Activated T-cell treated with anti-CD3 and anti-CD28 coated beads, Interleukin-2, amount 50 U/mL, for 72 hours (primary cell): ENCODE data around the gene CHST11. TPM values are rescaled to one million over a fixed set of nuclear protein-coding genes. Genes with fewer than 3 reads are reported as not detected.
A peak's percentile ranks its signal among the peaks of the same experiment; 100 is the strongest.

Experiments
- ATAC-seq, 2 donors: fragments of 150-1000 bp; cut with Tn5 transposase; replicated peaks in 1 of 2; 2 replicates each; pipeline ENCODE4 v1.10.0; 2021; ENCODE audit warnings: moderate library complexity in 2 of 2, mild to moderate bottlenecking in 1 of 2
- DNase-seq, 2 donors: peaks; one replicate each; pipeline ENCODE4 v3.0.0; 2021 to 2022; ENCODE audit warnings: mixed read lengths in 1 of 2
- H3K27ac Mint-ChIP-seq: one replicate; pipeline ENCODE4 v1.8.0; 2022; ENCODE audit warnings: mild to moderate bottlenecking, moderate library complexity, mixed read lengths
- H3K27me3 Mint-ChIP-seq: one replicate; pipeline ENCODE4 v1.8.0; 2022; ENCODE audit warnings: low read depth, mixed read lengths
- H3K36me3 Mint-ChIP-seq, 2 donors: one replicate each; pipeline ENCODE4 v1.8.0; 2022; ENCODE audit warnings: mixed read lengths in 2 of 2, mild to moderate bottlenecking in 1 of 2; ENCODE audit not compliant: insufficient read depth in 2 of 2
- H3K4me1 Mint-ChIP-seq: one replicate; pipeline ENCODE4 v1.8.0; 2022; ENCODE audit warnings: low read depth, mixed read lengths
- H3K4me3 Mint-ChIP-seq, 2 donors: one replicate each; pipeline ENCODE4 v1.8.0; 2022; ENCODE audit warnings: mild to moderate bottlenecking in 2 of 2, mixed read lengths in 2 of 2, moderate library complexity in 2 of 2
- H3K9me3 Mint-ChIP-seq, 2 donors: one replicate each; pipeline ENCODE4 v1.8.0; 2022; ENCODE audit warnings: mixed read lengths in 2 of 2
- total RNA-seq, 2 donors: library from RNA; stranded (reverse); gene quantifications; one replicate each; pipeline ENCODE4 v1.2.3, GENCODE V29; 2022

The CHST11 gene
- total RNA-seq, 2 donors from 2014 or later = 47.2 to 57.7 TPM

- Mint-ChIP-seq H3K27me3 (no peaks in the 10 kb centered on the region), H3K9me3 (no peaks in the 10 kb centered on the region), H3K4me1 (peaks cover 19% of the 10 kb centered on the region), H3K4me3 (no peak overlapping the region), H3K27ac (no peak overlapping the region), H3K36me3 (no peaks in the 10 kb centered on the region)
- ATAC-seq = no peak
- no peak for DNase-seq
Measured at GRCh38 chr12:104631867-104632266, 175.1 kb downstream of the CHST11 start.

DNA sequence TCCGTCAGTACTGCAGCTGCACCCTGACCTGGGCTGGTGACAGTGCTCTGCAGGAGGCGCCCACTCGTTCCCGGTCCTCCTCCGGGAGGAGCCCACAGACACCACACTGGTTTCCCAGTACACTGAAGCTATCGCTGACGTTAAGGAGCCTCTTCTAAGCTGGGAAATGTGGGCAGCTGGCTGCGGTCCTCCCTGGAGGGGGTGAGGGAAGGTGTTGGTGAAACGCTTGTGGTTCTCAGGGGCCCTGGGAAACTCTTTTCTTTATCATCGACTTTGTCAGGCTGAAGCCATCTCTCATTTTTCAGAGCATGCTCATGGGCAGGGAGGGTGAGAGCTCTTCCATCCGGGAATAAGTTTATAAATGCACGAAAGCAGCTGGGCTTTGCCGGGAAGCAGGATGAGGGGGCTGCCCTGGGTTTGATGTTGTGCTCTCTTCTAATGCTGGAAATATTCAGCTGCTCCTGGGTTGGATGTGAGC lies 176.0 kb downstream of the CHST11 start:
- peak overlapping the region in 1 of 2 donors; percentile 27 for H3K4me3 Mint-ChIP-seq
- no peak overlapping the region for H3K27ac Mint-ChIP-seq
- DNase-seq = peak in 1 of 2 donors; percentile 9
- ATAC-seq = peak in 1 of 2 donors; percentile 62
- H3K27me3 Mint-ChIP-seq = no peaks in the 10 kb centered on the region
- peaks cover 23% of the 10 kb centered on the region for H3K4me1 Mint-ChIP-seq
- no peaks in the 10 kb centered on the region for H3K9me3 Mint-ChIP-seq
- no peaks in the 10 kb centered on the region for H3K36me3 Mint-ChIP-seq

DNA sequence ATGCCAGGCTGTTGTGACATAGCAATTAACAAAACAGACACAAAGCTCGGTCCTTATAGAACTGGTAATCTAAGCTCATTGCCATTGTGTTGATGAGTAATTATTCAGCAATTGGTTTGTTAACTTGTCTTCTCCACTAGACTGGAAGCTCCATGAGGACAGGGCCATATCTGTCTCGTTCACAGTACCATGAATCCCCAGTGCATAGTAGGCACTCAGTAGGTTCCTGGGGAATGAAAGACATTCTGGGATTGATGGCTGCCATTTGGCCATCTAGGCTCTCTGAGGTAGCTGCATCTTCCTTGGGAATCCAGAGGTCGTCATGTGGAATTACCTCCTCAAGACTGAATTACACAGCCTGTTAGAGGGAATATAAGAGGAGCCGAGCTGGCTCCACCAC lies 177.3 kb downstream of the CHST11 start:
- Mint-ChIP-seq H3K27me3 (no peaks in the 10 kb centered on the region), H3K27ac (no peak overlapping the region), H3K4me1 (peaks cover 32% of the 10 kb centered on the region), H3K36me3 (no peaks in the 10 kb centered on the region), H3K9me3 (no peaks in the 10 kb centered on the region), H3K4me3 (no peak overlapping the region)
- DNase-seq (no peak), ATAC-seq (no peak)

- no peak overlapping the region for H3K27ac Mint-ChIP-seq
- peaks cover 34% of the 10 kb centered on the region for H3K4me1 Mint-ChIP-seq
- no peaks in the 10 kb centered on the region for H3K27me3 Mint-ChIP-seq
- no peak for ATAC-seq
- no peaks in the 10 kb centered on the region for H3K9me3 Mint-ChIP-seq
- no peak for DNase-seq
- no peaks in the 10 kb centered on the region for H3K36me3 Mint-ChIP-seq
- H3K4me3 Mint-ChIP-seq = no peak overlapping the region
Measured at GRCh38 chr12:104634852-104635251, 178.1 kb downstream of the CHST11 start.

- peaks cover 34% of the 10 kb centered on the region for H3K4me1 Mint-ChIP-seq
- no peaks in the 10 kb centered on the region for H3K27me3 Mint-ChIP-seq
- no peak overlapping the region for H3K27ac Mint-ChIP-seq
- peaks cover 0 to 4% of the 10 kb centered on the region in 2 donors for H3K9me3 Mint-ChIP-seq
- ATAC-seq (no peak), DNase-seq (no peak)
- no peak overlapping the region for H3K4me3 Mint-ChIP-seq
- peaks cover 2 to 5% of the 10 kb centered on the region in 2 donors for H3K36me3 Mint-ChIP-seq
Measured at GRCh38 chr12:104635607-104636343, 179.0 kb downstream of the CHST11 start.

GRCh38 chr12:104636496-104636895 lies 179.7 kb downstream of the CHST11 start:
- no peaks in the 10 kb centered on the region for H3K27me3 Mint-ChIP-seq
- H3K4me1 Mint-ChIP-seq = peaks cover 34% of the 10 kb centered on the region
- H3K27ac Mint-ChIP-seq = no peak overlapping the region
- DNase-seq (no peak), ATAC-seq (no peak)
- H3K9me3 Mint-ChIP-seq = peaks cover 0 to 4% of the 10 kb centered on the region in 2 donors
- peaks cover 2 to 7% of the 10 kb centered on the region in 2 donors for H3K36me3 Mint-ChIP-seq
- H3K4me3 Mint-ChIP-seq = no peak overlapping the region

DNA sequence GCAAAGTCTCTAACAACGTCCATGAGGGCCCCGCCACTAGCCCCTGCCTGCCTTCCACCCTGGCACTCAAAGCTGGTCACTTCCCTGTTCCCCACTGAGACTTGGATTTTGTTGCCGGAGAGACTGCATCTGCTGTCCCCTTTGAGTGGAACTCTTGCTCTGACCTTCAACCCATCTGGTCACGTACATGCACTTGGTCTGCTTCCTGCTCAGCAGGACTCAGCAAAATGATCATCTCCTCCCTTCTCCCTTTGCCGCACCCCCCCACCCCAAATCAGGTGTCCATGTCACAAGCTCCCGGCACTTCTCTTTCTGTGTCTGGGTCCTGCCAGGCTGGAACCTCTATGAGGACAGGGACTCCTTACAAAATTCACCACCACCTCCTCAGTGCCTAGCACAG lies 180.9 kb downstream of the CHST11 start:
- peaks cover 38% of the 10 kb centered on the region for H3K4me1 Mint-ChIP-seq
- DNase-seq (no peak), ATAC-seq (no peak)
- no peaks in the 10 kb centered on the region for H3K27me3 Mint-ChIP-seq
- H3K4me3 Mint-ChIP-seq = peak overlapping the region in 1 of 2 donors; percentile 48
- H3K9me3 Mint-ChIP-seq = peaks cover 0 to 4% of the 10 kb centered on the region in 2 donors
- H3K27ac Mint-ChIP-seq = no peak overlapping the region
- H3K36me3 Mint-ChIP-seq = peaks cover 2 to 7% of the 10 kb centered on the region in 2 donors

- H3K27me3 Mint-ChIP-seq = no peaks in the 10 kb centered on the region
- peak overlapping the region in 1 of 2 donors; percentile 48 for H3K4me3 Mint-ChIP-seq
- ATAC-seq (peak in 1 of 2 donors; percentile 13), DNase-seq (no peak)
- H3K36me3 Mint-ChIP-seq = peaks cover 2 to 7% of the 10 kb centered on the region in 2 donors
- H3K9me3 Mint-ChIP-seq = peaks cover 0 to 4% of the 10 kb centered on the region in 2 donors
- no peak overlapping the region for H3K27ac Mint-ChIP-seq
- H3K4me1 Mint-ChIP-seq = peaks cover 39% of the 10 kb centered on the region
Measured at GRCh38 chr12:104638218-104638850, 181.6 kb downstream of the CHST11 start.

DNA sequence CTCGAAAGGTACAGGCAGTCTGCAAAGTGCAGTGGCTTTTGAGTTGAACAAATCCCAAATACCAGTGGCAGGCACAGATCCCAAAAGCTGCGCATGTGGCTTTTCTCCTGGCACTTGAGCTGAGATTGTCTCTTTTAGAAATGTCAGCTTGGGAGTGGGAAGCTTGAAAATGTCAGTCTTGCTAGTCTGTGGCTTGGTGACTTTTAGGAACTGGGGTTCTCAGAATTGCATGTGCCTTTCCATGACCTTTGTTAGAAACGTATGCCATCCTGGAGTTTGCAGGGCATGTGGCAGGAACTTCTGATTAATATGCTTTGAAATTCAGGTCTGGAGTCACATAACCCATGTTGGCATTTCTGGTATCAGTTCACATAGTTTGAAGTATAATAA lies 182.1 kb downstream of the CHST11 start:
- Mint-ChIP-seq H3K4me1 (peaks cover 41% of the 10 kb centered on the region), H3K27ac (no peak overlapping the region), H3K36me3 (peaks cover 2 to 7% of the 10 kb centered on the region in 2 donors), H3K27me3 (no peaks in the 10 kb centered on the region), H3K4me3 (peak overlapping the region in 1 of 2 donors; percentile 31), H3K9me3 (peaks cover 0 to 4% of the 10 kb centered on the region in 2 donors)
- ATAC-seq = no peak
- DNase-seq = no peak

DNA sequence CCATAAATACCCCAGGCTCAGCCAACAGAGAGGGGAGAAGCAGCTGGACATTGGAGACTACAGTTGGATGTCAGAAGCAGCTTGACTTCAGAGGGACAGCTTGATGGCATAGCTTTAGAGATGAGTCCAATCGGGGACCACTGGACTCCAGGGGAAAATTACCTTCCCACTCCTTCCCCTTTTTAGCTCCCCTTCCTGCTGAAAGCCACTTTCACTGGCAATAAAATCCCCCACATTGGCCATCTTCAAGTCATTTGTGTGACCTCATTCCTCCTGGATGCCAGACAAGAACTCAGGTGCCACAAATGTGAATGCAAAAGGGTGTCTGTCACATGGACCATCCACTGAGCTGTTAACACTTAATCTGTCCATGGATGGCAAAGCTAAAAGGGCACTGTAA lies 184.2 kb downstream of the CHST11 start:
- Mint-ChIP-seq H3K27ac (no peak overlapping the region), H3K36me3 (peaks cover 2 to 7% of the 10 kb centered on the region in 2 donors), H3K9me3 (peaks cover 0 to 4% of the 10 kb centered on the region in 2 donors), H3K27me3 (no peaks in the 10 kb centered on the region), H3K4me3 (no peak overlapping the region), H3K4me1 (peaks cover 48% of the 10 kb centered on the region)
- ATAC-seq (no peak), DNase-seq (no peak)

DNA sequence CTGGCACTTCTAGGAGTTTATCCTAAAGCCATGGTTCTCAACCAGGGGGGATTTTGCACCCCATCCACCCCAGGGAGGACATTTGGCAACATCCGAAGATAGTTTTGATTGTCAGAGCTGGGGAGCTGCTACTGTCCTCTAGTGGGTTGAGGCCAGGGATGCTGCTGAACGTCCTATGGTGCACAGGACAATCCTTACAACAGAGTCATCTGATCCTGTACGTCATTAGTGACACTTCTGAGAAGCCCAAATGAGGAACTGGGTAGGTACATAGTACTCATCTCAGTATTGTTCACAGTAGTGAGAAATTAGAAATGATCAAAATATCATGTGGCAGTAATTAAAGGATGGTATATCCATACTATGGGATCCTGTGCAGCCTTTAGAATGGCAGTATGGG lies 185.1 kb downstream of the CHST11 start:
- no peak overlapping the region for H3K4me3 Mint-ChIP-seq
- H3K27ac Mint-ChIP-seq = no peak overlapping the region
- H3K36me3 Mint-ChIP-seq = peaks cover 3 to 10% of the 10 kb centered on the region in 2 donors
- no peaks in the 10 kb centered on the region for H3K27me3 Mint-ChIP-seq
- no peak for DNase-seq
- peak in 1 of 2 donors; percentile 63 for ATAC-seq
- H3K9me3 Mint-ChIP-seq = peaks cover 4% of the 10 kb centered on the region in 2 donors
- H3K4me1 Mint-ChIP-seq = peaks cover 39% of the 10 kb centered on the region

DNA sequence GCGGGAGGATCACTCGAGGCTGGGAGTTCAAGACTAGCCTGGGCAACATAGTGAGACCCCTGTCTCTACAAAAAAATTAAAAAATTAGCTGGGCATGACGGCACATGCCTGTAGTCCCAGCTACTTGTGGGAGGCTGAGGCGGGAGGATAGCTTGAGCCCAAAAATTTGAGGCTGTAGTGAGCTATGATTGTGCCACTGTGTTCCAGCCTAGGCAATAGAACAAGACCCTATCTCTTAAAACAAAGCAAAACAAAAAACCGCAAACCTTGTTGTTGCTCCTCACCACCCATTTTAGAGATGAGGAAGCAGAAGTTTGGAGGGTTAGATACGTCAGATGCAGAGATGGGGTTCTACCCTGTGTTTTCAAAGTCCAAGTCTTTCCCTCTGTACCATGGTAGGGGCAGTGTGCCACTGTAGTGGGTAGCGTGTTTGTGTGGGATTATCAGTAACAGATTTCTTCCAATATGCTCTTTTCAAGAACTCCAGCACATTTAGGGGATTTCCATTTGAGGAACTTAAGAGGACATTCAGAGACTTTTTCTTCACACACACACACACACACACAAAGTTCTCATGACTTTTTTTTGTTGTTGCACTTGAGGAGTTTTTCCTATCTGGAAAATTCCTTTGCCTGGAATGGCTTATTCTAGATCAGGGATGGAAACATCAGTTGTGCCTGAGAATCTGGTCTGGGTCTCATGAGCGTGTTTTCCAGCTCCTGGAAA lies 186.5 kb downstream of the CHST11 start:
- no peak for ATAC-seq
- peaks cover 30% of the 10 kb centered on the region for H3K4me1 Mint-ChIP-seq

More for the DNA sequence above, 186.5 kb downstream of the CHST11 start:
- H3K27ac Mint-ChIP-seq = no peak overlapping the region
- no peak for DNase-seq
- no peaks in the 10 kb centered on the region for H3K27me3 Mint-ChIP-seq
- H3K4me3 Mint-ChIP-seq = peak overlapping the region; percentile 29 to 44
- peaks cover 4 to 6% of the 10 kb centered on the region in 2 donors for H3K9me3 Mint-ChIP-seq
- peaks cover 3 to 13% of the 10 kb centered on the region in 2 donors for H3K36me3 Mint-ChIP-seq
